Mononuclear cell (primary cell): ENCODE results near the gene TK2. TPM values are rescaled to one million over a fixed set of nuclear protein-coding genes. Genes with fewer than 3 reads are reported as not detected.
"Not testable (repeated sequence)": the region's sequence is repeated elsewhere in the genome, so short reads cannot be mapped to it uniquely, and the experiment has no call there.

Source experiments
- H3K27me3 ChIP-seq: 2 replicates; pipeline ENCODE4 v1.6.0; 2011; ENCODE audit warnings: low read length, control low read depth; ENCODE audit not compliant: insufficient read depth
- H3K4me1 ChIP-seq: 2 replicates; pipeline ENCODE4 v1.5.1; 2011; ENCODE audit warnings: mild to moderate bottlenecking, low read length, control low read depth; ENCODE audit not compliant: insufficient read depth
- H3K4me3 ChIP-seq: 2 replicates; pipeline ENCODE4 v1.5.1; 2011; ENCODE audit warnings: mild to moderate bottlenecking, low read length, moderate library complexity
- H3K9me3 ChIP-seq: 2 replicates; pipeline ENCODE4 v1.5.1; 2011; ENCODE audit warnings: low read depth, mild to moderate bottlenecking, control low read depth, low read length
- total RNA-seq: library from RNA; depleted of rRNA; stranded (reverse); fragments of >200 nt; gene quantifications from one replicate; pipeline ENCODE4 v1.2.3, GENCODE V29; 2012

TK2 gene
- total RNA-seq, 1 donor: 8.8 TPM

- H3K27me3 ChIP-seq: peaks cover 4% of the 10 kb centered on the region
Measured at GRCh38 chr16:66470556-66470955, 79.4 kb downstream of the TK2 start.

GRCh38 chr16:66469947-66470546 lies 79.9 kb downstream of the TK2 start:
- peaks cover 11% of the 10 kb centered on the region for H3K4me1 ChIP-seq
- no peaks in the 10 kb centered on the region for H3K9me3 ChIP-seq

More at GRCh38 chr16:66470556-66470955, 79.4 kb downstream of the TK2 start:
- peaks cover 15% of the 10 kb centered on the region for H3K4me1 ChIP-seq
- H3K9me3 ChIP-seq: no peaks in the 10 kb centered on the region
- no peak overlapping the region for H3K4me3 ChIP-seq

GRCh38 chr16:66469291-66469946 lies 80.5 kb downstream of the TK2 start:
- Histone ChIP-seq H3K27me3 (peaks cover 4% of the 10 kb centered on the region), H3K4me1 (peaks cover 7% of the 10 kb centered on the region), H3K9me3 (no peaks in the 10 kb centered on the region), H3K4me3 (no peak overlapping the region)

More at GRCh38 chr16:66469947-66470546, 79.9 kb downstream of the TK2 start:
- no peak overlapping the region for H3K4me3 ChIP-seq
- peaks cover 4% of the 10 kb centered on the region for H3K27me3 ChIP-seq

GRCh38 chr16:66468321-66468965 lies 81.5 kb downstream of the TK2 start:
- H3K9me3 ChIP-seq: no peaks in the 10 kb centered on the region
- H3K4me1 ChIP-seq: no peaks in the 10 kb centered on the region
- peaks cover 8% of the 10 kb centered on the region for H3K27me3 ChIP-seq
- no peak overlapping the region for H3K4me3 ChIP-seq

- Histone ChIP-seq H3K27me3 (peaks cover 11% of the 10 kb centered on the region), H3K9me3 (no peaks in the 10 kb centered on the region), H3K4me3 (no peak overlapping the region), H3K4me1 (no peaks in the 10 kb centered on the region)
Measured at GRCh38 chr16:66467611-66468010, 82.3 kb downstream of the TK2 start.

- not testable (repeated sequence) for H3K4me3 ChIP-seq, H3K4me1 ChIP-seq, H3K9me3 ChIP-seq
- H3K27me3 ChIP-seq: peaks cover 11% of the 10 kb centered on the region
Measured at GRCh38 chr16:66466636-66467035, 83.3 kb downstream of the TK2 start.

GRCh38 chr16:66465946-66466345 lies 84.0 kb downstream of the TK2 start:
- not testable (repeated sequence) for H3K4me1 ChIP-seq, H3K4me3 ChIP-seq, H3K9me3 ChIP-seq
- H3K27me3 ChIP-seq: peaks cover 11% of the 10 kb centered on the region

- Histone ChIP-seq H3K4me3 (no peak overlapping the region), H3K4me1 (no peaks in the 10 kb centered on the region), H3K9me3 (no peaks in the 10 kb centered on the region), H3K27me3 (peaks cover 16% of the 10 kb centered on the region)
Measured at GRCh38 chr16:66462912-66463311, 87.0 kb downstream of the TK2 start.

- Histone ChIP-seq H3K4me1 (no peaks in the 10 kb centered on the region), H3K4me3 (no peak overlapping the region), H3K9me3 (no peaks in the 10 kb centered on the region), H3K27me3 (peaks cover 12% of the 10 kb centered on the region)
Measured at GRCh38 chr16:66460703-66461102, 89.2 kb downstream of the TK2 start.

GRCh38 chr16:66459878-66460277 lies 90.0 kb downstream of the TK2 start:
- Histone ChIP-seq H3K4me3 (no peak overlapping the region), H3K27me3 (peaks cover 12% of the 10 kb centered on the region), H3K9me3 (no peaks in the 10 kb centered on the region), H3K4me1 (no peaks in the 10 kb centered on the region)

- H3K4me1 ChIP-seq: no peaks in the 10 kb centered on the region
- no peak overlapping the region for H3K4me3 ChIP-seq
- no peaks in the 10 kb centered on the region for H3K9me3 ChIP-seq
- peaks cover 8% of the 10 kb centered on the region for H3K27me3 ChIP-seq
Measured at GRCh38 chr16:66458853-66459252, 91.1 kb downstream of the TK2 start.

- H3K4me1 ChIP-seq: no peaks in the 10 kb centered on the region
- H3K9me3 ChIP-seq: no peaks in the 10 kb centered on the region
- peaks cover 8% of the 10 kb centered on the region for H3K27me3 ChIP-seq
Measured at GRCh38 chr16:66458292-66458691, 91.6 kb downstream of the TK2 start.

More at GRCh38 chr16:66458292-66458691, 91.6 kb downstream of the TK2 start:
- no peak overlapping the region for H3K4me3 ChIP-seq

Other genes starting within 250 kb of the TK2 start
- 0.42 TPM for gene CDH5, start 183.4 kb downstream of the TK2 start, total RNA-seq
- not detected for gene BEAN1, start 122.8 kb downstream of the TK2 start, total RNA-seq
- 28.4 TPM for gene CKLF, start 2.5 kb upstream of the TK2 start, total RNA-seq
- gene CMTM1, start 16.3 kb upstream of the TK2 start, total RNA-seq: 0.21 TPM
- gene CMTM2, start 29.3 kb upstream of the TK2 start, total RNA-seq: 0.52 TPM
- gene CMTM3, start 54.6 kb upstream of the TK2 start, total RNA-seq: 47.1 TPM
- 2.0 TPM for gene CMTM4, start 146.6 kb upstream of the TK2 start, total RNA-seq
- 124 TPM for gene DYNC1LI2, start 201.5 kb upstream of the TK2 start, total RNA-seq